ENCODE measurements around the gene CTCFL.
A peak's percentile ranks its signal among the peaks of the same experiment; 100 is the strongest.
"Not testable (repeated sequence)": the region's sequence is repeated elsewhere in the genome, so short reads cannot be mapped to it uniquely, and the experiment has no call there.

CTCFL gene

DNA sequence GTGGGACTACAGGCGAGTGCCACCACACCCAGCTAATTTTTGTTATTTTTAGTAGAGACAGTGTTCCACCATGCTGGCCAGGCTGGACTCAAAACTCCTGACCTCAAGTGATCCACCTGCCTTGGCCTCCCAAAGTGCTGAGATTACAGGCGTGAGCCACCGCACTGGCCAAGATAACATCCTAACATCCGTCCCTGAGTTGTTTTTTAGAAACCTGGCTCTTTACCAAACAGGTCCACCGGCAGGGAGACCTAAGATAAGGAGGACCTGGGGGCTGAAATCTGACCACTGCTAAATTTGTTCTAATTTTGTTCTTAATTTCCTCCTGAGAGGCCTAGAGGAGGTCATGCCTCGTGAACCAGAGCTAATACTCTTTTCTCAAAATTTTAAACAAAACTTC lies 20.5 kb downstream of the CTCFL start:
- DNase-seq, result no peak

DNA sequence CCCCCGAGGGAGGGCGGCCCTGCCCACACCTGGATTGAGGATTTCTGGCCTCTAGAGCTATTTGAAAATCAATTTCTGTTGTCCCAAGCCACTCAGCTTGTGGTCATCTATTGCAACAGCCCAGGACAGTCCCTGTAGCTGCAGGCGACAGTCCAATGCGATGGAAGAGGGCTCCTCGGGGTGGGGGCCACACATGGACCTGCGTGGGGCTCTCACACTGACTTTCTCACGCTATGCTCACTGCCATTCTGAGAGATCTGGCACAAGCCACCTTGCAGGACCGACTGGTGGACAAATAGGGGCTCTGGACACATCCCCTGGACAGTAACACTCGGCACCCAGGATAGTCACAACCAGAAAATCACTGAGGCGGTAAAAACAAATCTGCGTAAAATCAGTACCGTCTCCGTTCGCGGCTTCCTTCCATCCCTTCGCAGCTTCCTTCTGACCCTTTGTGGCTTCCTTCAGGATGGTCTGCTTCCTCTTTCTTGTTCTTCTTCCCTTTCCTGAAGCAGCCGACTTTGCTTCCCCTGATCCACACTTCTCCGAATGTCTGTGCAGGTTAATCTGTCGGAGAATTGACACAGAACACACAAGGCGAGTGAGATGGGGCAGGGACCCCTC lies 21.8 kb downstream of the CTCFL start:
- no peak for DNase-seq

DNA sequence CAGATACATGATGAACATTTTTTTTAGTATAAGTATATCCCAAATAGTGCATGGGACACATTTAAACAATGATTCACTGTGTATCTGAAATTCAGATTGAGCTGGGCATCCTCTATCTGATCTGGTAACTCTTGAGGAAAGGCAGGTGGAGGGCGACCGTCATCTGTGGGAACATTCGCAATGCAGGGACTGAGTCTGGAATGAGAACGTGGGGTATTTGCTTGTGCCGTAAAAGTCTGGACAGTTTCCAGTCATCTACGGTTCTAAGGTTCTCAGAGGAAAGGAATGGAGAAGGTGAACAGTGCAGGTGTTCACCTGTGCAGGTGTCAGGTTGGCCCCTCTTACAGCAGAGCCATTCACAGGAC lies 22.6 kb downstream of the CTCFL start:
- no peak for DNase-seq

DNA sequence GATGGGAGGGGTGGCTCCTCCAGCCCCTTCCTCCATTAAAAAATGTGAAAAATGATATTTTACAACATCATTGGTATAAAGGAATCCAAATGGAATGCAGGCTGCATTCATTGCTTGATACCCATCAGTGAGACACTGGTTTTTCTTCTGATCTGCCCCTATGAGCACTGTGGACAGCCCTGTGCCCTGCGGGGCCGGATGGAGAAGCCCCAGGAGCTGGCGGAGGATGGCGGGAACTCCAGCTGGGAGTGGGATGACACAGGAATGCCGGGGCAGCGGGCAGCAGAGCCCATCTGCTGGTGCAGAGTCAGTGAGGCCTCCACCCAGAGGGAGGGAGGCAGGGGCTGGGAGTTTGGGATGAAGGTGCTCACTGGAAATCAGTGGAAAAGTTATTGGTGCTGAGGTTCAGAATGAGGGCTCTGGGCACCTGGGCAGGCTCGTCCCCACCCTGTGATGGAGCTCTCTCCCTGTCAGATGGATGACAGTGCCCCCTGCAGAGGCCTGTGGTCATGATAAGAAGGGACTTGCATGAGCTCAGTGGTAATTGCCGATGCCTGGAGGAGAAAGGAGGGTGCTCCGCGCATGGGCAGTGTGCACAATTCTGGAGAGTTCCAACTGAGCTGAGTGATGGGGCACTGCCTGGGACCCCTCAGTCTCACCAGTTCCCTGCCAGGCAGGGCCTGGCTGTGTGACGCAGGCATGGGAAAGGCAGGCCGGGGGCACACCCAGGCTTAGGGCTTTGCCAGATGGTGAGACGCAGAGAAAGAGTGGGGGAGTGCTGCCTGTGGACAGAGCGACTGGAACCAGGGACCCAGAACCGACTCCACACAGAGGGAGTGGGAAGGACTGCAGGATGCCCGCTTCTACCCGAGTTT lies 23.2 kb downstream of the CTCFL start:
- DNase-seq, result no peak

DNA sequence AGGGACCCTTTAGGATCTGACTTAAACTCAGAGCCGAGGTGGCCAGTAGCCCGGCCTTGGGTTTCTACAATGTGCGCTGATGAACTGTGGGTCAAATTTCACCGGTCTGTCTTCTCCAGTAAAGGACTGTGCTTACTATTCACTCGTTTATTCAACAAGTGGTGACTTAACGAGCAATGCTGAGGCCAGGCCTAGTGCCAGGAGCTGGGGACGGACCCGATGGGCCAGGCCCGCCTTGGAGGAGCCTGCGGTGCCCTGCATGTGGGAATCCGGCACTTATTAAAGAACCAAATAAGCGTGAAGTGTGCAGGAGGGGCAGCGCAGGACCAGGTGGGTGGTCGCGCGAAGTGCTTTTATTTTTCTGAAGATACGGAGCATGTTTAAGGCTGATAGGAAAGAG lies 24.0 kb downstream of the CTCFL start:
- DNase-seq, result no peak

DNA sequence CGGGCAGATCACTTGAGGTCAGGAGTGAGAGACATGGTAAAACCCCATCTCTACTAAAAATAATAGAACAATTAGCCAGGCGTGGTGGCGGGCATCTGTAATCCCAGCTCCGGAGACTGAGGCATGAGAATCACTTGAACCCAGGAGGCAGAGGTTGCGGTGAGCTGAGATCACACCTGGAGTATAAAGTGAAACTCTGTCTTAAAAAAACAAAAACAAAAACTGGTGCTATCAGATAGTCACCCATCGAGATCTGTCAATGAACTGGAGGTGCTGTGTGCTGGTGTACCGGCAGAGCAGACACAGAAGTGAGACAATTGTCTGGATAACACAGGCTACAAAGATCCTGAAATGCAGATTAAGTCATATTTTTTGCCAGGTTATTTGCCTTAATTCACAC lies 24.7 kb downstream of the CTCFL start:
- DNase-seq, result no peak

DNA sequence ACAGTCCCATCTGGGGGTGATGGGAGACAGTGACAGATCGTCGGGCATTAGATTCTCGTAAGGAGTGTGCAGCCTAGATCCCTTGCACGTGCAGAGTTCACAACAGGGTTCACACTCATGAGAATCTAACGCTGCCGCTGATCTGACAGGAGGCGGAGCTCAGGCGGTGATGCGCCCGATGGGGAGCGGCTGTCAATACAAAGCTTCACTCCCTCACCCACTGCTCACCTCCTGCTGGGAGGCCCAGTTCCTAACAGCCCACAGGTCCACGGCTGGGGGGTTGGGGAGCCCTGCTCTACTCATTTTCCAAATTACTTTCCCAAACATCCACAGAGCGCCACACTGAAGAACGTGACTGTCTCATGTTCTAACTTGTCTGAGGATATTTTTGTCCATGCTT lies 25.3 kb downstream of the CTCFL start:
- no peak for DNase-seq

DNA sequence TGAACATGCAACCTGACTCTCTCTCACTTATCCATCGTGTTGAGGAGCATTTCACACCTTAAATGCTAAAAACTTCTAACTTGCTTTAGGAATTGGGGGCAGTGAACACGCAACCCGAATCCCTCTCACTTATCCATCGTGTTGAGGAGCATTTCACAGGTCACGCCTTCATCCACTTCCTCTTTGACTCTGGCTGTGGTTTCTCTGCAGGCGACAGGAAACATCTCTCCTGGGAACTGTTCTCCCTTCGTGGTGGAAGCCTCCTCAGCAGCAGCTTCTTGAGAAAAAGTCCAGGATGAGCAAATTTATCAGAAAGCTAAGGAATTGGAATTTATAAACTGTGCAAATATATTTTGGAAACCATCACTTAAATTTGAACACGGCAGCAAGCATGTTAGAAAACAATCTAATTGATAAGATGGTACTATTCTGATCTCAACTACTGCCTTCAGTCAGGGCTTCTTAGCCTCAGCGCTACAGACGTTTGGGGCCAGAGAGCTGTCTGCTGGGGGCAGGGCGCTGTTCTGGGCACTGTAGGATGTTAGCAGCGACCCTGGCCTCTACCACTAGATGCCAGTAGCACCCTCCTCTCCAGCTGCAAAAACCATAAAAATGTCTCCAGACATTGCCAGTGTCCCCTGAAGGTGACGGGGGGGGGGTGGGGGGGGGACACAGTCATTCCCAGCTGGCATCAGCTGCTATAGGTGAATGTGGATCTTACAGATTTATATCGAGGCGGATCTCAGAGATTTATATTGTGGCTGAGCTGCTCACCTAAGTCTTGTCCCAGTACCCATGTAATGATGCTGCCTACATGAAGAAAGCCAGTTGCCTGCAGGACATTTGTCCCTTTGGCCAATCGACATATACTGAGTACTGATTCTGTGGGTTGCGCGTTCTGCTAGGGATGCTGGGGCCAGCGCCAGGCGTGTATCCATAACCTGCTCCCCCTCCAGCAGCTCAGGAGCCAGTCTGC lies 26.2 kb downstream of the CTCFL start:
- DNase-seq, result peak in 1 of 2 experiments; percentile 20

DNA sequence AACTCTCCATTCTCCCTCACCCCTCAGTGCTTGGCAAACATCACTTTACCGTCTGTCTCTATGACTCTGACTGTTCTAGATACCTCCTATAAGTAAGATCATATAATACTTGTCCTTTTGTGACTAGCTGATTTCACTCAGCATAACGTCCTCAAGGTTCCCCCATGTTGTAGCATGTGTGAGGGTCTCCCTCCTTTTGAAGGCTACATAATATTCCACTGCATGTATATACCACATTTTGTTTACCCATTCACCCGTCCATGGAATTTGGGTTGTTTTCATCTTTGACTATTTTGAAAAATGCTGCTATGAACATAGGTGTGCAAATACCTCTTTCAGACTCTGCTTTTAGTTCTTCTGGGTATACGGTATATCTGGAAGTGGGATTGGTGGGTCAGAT lies 28.3 kb downstream of the CTCFL start:
- no peak for DNase-seq

DNA sequence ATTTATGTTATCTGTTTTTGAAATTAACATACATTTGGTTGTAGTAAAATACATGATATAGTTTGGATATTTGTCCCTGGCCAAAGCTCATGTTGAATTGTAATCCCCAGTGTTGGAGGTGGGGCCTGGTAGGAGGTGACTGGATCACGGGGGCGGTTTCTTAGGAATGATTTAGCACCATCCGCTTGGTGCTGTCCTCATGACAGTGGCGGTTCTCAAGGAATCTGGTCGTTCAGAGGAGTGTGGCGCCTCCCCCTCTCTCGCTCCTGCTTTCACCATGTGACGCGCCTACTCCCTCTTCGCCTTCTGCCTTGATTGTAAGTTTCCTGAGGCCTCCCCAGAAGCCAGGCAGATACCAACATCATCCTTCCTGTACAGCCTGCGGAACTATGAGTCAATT lies 29.0 kb downstream of the CTCFL start:
- no peak for DNase-seq

DNA sequence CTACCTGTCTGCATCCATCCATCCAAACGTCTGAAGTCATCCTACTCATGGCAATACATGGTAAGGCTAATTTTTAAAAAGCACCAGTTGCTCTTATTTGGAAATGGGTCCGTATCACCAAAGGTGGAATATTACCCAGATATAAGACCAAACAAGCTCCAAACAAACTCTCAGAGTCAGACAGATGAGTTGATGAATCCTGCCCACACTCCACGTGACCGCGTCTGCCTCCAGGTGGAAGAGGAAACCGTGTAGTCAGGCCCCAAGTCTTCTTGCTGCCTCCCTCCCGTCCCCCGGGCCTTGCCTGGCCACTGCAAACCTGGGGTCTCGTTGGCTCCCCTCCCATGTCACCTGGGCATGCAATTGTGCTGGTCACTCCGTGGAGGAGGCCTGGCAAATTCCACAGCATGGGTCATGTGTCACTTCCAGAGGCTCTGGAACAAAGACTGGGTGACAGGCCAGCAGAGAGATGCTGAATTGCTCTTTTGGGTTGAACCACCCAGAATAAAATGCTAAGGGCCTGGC lies 31.8 kb downstream of the CTCFL start:
- no peak for DNase-seq

DNA sequence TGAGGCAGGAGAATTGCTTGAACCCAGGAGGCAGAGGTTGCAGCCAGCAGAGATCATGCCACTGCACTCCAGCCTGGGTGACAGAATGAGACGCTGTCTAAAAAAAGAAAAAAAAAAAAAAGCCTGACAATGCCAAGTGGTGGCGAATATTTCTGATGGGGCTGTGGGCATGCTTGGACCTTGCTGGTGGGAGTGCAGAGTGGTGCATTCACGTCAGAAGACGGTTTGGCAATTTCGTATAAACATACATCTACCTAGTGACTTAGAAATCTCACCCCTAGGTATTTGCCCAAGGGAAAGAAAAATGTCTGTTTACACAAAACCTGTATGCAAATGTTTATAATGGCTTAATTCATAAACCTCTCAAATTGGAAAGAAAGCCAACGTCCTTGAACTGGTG lies 33.6 kb downstream of the CTCFL start:
- no peak for DNase-seq

DNA sequence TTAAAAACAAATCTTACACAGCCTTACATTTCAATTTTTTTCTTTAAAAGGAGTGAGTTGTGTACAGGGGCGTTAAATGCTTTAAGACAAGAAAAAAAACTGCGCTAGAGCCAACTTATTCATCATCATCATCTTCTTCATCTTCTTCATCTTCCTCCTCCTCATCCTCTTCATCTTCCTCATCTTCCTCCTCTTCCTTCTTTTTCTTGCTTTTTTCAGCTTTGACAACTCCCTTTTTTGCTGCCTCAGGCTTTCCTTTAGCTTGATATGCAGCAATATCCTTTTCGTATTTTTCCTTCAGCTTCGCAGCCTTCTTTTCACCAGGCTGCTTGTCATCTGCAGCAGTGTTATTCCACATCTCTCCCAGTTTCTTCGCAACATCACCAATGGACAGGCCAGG lies 36.7 kb downstream of the CTCFL start:
- not testable (repeated sequence) for DNase-seq

DNA sequence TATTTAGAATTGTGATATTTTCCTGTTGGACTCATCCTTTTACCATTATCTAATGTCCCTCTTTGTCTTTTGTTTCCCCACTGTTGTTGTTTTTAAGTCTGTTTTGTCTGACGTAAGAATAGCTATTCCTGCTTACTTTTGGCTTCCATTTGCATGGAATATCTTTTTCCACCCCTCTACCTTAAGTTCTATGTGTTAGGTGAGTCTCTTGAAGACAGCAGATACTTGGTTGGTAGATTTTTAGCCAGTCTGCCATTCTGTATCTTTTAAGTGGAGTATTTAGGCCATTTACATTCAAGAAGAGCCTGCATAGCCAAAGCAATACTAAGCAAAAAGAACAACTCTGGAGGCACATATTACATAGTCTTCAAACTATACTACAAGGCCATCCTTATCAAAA lies 39.2 kb downstream of the CTCFL start:
- DNase-seq, result no peak

DNA sequence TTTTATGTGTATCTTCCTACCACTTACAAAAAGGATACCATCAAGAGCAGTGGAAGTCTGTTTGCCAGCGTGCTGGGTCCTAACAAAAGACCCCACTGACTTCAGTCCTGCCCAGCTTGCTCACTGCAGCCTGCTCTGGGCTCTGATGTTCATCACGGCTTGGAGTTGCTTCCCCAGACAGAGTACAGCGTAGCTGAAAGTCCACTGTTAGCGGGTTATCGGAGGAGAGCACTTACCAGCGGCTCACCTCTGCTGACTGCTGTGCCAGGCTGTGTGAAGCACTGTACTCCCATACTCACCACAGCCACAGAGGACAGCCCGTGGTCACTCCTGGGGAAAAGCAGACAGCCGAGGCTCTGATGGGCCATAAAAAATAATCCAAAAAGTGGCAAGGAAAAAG lies 40.2 kb downstream of the CTCFL start:
- no peak for DNase-seq

DNA sequence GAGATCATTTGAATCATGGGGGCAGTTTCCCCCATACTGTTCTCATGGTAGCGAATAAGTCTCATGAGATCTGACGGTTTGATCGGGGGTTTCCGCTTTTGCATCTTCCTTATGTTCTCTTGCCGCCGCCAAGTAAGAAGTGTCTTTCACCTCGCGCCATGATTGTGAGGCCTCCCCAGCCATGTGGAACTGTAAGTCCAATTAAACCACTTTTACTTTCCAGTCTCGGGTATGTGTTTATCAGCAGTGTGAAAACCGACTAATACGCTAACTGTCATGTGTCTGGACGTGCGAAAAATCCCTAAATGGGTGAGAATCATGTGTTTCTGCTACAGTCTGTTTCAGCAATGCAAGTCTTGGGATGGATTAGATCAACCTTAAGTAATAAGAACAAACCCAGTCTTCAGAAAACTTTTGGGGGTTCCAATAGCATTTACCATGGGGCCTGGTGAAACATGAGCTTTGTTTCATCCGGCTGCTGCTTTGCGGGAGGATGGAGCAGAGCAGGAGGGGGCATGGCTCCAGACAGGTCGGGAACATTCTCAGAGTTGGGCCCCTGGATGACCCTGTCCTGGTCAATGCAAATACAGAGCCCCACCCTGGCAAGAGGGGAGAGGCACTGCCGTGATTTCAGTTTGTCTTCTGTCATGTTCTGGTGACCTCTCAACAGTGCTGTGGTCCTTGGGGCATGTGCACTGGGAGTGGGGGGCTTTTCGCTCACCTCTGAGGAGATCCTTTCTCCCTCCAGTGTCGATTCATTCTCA lies 41.5 kb downstream of the CTCFL start:
- DNase-seq, result no peak

DNA sequence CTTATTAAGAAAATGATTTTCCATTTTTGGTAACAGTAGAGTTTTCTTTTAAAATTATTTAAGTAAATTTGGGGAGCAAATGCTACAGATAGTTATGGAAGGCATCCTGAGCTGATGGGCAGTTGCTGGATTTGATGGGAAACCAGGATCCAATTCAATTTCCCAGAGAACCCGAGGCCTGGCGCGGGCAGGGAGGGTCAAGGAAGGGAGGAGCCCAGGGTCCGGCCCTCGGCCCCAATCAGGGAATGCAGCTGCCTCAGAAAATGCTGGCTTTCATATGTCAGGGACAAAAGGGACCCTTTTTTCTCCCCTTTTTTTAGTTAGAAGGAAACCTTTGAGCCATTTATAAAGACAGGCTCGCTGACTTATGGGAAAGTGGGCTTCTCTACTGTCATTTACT lies 42.1 kb downstream of the CTCFL start:
- no peak for DNase-seq

DNA sequence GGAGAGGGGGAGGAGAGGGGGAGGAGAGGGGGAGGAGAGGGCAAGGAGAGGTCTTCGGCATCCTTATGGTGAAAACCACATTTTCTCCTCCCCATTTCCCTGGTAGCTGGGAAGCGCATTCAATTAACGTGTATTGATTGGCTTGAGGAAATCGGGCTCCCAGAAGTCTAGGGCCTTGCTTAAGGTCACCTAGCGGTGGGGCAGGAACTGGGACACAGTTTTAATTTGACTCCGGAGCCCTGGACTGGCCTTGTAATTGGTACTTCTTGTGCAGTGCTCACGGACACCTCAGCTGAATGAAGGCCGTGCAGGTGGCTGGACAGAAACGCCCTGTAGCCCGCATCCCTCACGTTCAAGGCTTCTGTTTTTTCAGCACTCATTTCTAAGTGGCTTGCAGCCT lies 42.8 kb downstream of the CTCFL start:
- no peak for DNase-seq

DNA sequence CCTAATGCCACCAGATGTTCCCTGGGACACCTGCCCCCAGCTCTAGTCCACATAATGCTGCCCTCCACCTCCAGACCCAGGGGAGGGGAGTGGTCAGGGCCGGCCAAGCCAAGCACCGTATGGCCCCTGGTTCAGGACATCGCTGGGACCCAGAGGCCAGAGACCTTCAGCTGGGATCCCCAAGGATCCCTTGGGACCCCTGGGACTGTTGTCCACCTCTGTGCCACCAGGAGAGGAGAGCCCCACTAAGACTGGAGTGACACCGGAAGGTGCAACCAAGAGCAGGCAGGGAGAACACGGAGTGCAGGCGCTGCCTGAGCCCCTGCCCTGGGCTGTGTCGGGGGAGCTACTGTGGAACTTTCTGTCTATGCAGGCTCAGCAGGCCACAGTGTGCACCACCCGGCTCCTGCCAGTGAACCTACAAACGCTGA lies 43.6 kb downstream of the CTCFL start:
- no peak for DNase-seq

DNA sequence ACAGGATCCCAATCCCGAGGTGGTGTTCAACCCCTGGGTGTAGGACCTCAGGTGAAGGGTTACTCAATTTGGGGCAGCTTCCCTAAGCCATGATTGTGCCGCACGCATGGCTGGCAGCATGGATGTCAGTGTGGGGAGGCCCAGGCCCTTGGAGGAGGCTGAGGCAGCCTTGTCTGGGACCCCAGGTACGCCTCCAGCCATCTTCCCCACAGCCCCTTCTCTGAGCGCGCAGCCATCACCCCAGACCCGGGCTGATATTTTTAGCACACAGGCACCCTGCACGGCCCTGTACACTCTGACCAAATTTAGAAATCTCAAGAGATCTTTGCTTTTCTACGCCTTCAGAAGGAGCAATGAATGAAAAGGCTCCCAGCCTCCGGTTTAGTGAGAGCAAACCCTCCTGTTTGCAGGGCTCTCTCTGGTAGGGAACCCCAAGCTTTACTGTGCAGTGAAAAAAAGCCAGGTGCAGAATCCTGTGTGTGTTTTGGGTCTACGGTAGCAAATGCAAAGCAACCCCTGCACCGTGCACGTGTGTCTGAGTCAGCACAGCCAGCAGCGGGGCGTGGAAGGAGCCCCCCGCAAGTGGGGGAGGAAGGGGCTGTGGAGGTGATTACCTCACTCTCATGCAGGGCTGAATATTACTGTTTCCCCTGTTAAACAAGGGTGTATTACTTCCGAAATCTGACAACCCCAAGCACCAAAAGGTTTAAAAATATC lies 44.3 kb downstream of the CTCFL start:
- DNase-seq, result no peak

DNA sequence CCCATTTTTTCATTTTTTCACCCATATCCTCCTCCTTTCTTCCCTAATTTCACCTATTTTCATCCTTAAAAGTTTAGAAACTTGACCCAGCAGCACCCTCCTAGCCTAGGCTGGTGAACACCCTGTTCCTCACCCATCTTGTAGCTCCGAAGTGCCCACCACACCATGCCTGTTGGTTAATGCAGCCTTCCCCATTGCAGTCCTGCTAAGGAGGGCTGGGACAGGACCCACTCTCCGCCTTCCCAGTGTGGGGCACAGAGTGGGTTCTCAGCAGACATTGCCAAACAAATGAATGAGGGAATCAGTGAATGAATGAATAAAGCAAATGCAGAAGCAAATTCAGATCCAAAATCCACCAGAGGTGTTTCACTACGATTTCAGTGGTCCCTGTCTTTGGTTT lies 45.7 kb downstream of the CTCFL start:
- no peak for DNase-seq

DNA sequence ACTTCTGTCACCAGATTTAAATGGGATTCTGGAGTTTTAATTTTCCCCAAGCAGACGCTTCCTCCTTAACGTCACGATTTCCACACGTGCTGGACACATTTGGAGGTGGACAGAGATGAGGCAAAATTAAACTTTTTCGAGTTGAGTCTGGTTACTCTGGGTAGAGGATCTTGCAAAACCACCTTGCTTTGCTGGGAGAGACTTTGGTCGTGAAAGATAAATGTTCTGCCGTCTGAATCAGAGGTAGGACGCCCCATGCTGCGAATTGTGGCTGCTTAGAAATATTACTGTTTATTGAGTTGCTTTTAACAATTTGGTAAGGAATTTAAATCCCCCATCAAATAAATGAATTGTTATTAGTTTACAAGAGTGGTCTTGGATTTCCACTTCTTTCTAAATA lies 46.8 kb downstream of the CTCFL start:
- no peak for DNase-seq
